HCT116 (cell line): ENCODE results near the gene G6PD.

Source experiments
- CTCF ChIP-seq, 3 experiments: fragments of 200-600 bp in 1 of 3; sonication (generic) in 1 of 3; IDR thresholded peaks in 2 of 3; conservative IDR thresholded peaks in 1 of 3; 2 replicates each; pipeline ENCODE4 v1.5.1; 2012 to 2017; ENCODE audit warnings: low read depth in 2 of 3, low read length in 2 of 3, antibody characterized with exemption in 1 of 3, borderline replicate concordance in 1 of 3, control low read depth in 1 of 3, mild to moderate bottlenecking in 1 of 3, mixed read lengths in 1 of 3, mixed run types in 1 of 3, moderate library complexity in 1 of 3; ENCODE audit not compliant: insufficient read depth in 1 of 3
- EGR1 ChIP-seq: IDR thresholded peaks from 2 replicates; pipeline ENCODE4 v1.6.1; 2012; ENCODE audit warnings: low read depth
- ELF1 ChIP-seq: IDR thresholded peaks from 2 replicates; pipeline ENCODE4 v1.6.1; 2012; ENCODE audit warnings: low read depth, borderline replicate concordance
- EZH2 ChIP-seq: fragments of 200-600 bp; sonication (generic); IDR thresholded peaks from 2 replicates; pipeline ENCODE4 v1.6.1; 2017; ENCODE audit warnings: antibody characterized with exemption, mixed run types
- JUND ChIP-seq: IDR thresholded peaks from 2 replicates; pipeline ENCODE4 v1.6.1; 2012
- MAX ChIP-seq: IDR thresholded peaks from 2 replicates; pipeline ENCODE4 v1.6.1; 2012
- POLR2A ChIP-seq: IDR thresholded peaks from 2 replicates; pipeline ENCODE4 v1.7.0; 2011; ENCODE audit warnings: borderline replicate concordance; ENCODE audit not compliant: insufficient read depth, insufficient read length; ENCODE audit errors: extremely low read depth
- POLR2AphosphoS5 ChIP-seq: IDR thresholded peaks from 2 replicates; pipeline ENCODE4 v1.6.1; 2011; ENCODE audit warnings: mild to moderate bottlenecking, low read depth, low read length, moderate library complexity
- RAD21 ChIP-seq: IDR thresholded peaks from 2 replicates; pipeline ENCODE4 v1.6.1; 2012; ENCODE audit warnings: low read depth, mild to moderate bottlenecking
- SIN3A ChIP-seq: IDR thresholded peaks from 2 replicates; pipeline ENCODE4 v1.6.1; 2012; ENCODE audit warnings: low read depth
- SP1 ChIP-seq: IDR thresholded peaks from 2 replicates; pipeline ENCODE4 v1.6.1; 2012; ENCODE audit warnings: low read depth
- YY1 ChIP-seq: IDR thresholded peaks from 2 replicates; pipeline ENCODE4 v1.6.1; 2011; ENCODE audit warnings: low read length, low read depth, moderate library complexity, mild to moderate bottlenecking; ENCODE audit not compliant: insufficient replicate concordance; ENCODE audit errors: extremely low read depth
- TF ChIP-seq, protein P1 (sequence below): IDR thresholded peaks from 2 replicates; pipeline ENCODE4 v1.6.1; 2012; ENCODE audit warnings: low read depth

DNA sequence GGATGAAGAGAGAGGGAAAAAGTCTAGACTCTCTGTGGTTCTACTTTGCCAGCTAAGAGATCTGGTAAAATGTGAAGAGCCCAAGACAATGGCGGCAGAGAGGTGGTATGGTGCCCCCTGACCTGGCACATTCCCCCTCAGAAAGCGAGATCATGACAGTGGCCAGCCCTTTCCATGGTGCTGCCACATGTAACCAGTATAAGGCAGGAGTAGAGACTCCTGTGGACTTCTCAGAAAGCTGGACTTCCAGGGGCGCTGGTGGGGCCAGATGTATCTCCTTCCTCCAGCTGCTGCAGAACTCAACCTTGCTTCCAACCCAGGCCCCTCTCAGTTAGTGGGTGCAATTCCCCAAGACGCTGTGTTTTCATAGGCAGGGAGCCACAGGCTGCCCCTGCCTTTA, 47.8 kb upstream of the G6PD start:
- no peak for TF ChIP-seq YY1
- TF ChIP-seq CTCF (IDR thresholded peaks at IDR 0.05 in 2 of 3, conservative IDR thresholded peaks at IDR 0.05 in 1 of 3; ENCODE audit: borderline replicate concordance in 1 of 3, insufficient read depth in 1 of 3, low read depth in 2 of 3, low read length in 2 of 3): no peak
- TF ChIP-seq SP1: no peak
- no peak for TF ChIP-seq POLR2AphosphoS5
- no peak for TF ChIP-seq JUND
- TF ChIP-seq, protein P1, sequence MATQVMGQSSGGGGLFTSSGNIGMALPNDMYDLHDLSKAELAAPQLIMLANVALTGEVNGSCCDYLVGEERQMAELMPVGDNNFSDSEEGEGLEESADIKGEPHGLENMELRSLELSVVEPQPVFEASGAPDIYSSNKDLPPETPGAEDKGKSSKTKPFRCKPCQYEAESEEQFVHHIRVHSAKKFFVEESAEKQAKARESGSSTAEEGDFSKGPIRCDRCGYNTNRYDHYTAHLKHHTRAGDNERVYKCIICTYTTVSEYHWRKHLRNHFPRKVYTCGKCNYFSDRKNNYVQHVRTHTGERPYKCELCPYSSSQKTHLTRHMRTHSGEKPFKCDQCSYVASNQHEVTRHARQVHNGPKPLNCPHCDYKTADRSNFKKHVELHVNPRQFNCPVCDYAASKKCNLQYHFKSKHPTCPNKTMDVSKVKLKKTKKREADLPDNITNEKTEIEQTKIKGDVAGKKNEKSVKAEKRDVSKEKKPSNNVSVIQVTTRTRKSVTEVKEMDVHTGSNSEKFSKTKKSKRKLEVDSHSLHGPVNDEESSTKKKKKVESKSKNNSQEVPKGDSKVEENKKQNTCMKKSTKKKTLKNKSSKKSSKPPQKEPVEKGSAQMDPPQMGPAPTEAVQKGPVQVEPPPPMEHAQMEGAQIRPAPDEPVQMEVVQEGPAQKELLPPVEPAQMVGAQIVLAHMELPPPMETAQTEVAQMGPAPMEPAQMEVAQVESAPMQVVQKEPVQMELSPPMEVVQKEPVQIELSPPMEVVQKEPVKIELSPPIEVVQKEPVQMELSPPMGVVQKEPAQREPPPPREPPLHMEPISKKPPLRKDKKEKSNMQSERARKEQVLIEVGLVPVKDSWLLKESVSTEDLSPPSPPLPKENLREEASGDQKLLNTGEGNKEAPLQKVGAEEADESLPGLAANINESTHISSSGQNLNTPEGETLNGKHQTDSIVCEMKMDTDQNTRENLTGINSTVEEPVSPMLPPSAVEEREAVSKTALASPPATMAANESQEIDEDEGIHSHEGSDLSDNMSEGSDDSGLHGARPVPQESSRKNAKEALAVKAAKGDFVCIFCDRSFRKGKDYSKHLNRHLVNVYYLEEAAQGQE: no peak
- no peak for TF ChIP-seq EGR1
- TF ChIP-seq RAD21: no peak
- TF ChIP-seq ELF1: no peak
- no peak for TF ChIP-seq POLR2A
- TF ChIP-seq SIN3A: no peak
- no peak for TF ChIP-seq EZH2
- TF ChIP-seq MAX: no peak
